ENCODE measurements around the gene DHRS7B. TPM values are rescaled to one million over a fixed set of nuclear protein-coding genes. Genes with fewer than 3 reads are reported as not detected.

The DHRS7B gene
- total RNA-seq, 1 donor from 2014 or later: 28.2 TPM

- no peaks in the 10 kb centered on the region for H3K36me3 ChIP-seq (ENCODE audit: control insufficient read depth, insufficient read depth, low read length)
- DNase-seq (ENCODE audit: low read depth): no peak
- no peak for TF ChIP-seq CTCF (IDR thresholded peaks at IDR 0.05; ENCODE audit: insufficient read depth, low read length, poor library complexity, severe bottlenecking)
Measured at GRCh38 chr17:21231533-21231932, 104.8 kb downstream of the DHRS7B start.

DNA sequence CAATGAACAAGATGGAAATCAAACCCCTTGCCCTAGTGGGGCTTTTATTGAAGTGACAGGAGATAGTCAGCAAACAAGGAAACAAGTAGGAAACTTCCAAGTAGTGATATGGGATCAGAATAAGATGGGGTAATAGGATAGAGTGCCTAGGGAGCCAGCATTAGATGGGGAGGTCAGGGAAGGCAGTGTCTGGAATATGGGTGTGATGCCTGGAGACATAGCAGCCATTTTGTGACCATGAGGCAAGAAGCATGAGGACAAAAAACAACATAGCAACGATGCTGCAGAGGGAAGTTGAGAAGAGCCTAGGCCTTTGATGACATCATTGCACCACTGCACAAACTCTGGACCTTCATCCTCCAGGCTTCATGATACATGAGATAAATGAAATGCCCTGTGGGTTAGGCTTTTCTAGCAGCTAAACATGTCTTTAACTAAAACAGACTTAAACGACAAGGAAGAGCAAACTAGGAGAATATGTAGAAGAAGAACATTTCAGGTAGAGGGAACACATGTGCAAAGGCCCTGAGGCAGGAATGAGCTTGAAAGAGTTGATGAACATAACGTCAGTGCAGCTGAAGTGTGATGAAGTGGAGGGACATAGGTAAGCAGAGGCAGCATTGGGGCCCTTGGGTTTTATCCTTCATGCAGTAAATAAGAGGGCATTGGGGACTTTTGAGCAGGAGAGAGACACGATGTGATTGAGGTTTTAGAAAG, 105.4 kb downstream of the DHRS7B start:
- Histone ChIP-seq H3K36me3 (ENCODE audit: control insufficient read depth, insufficient read depth, low read length) (no peaks in the 10 kb centered on the region), H3K4me3 (ENCODE audit: low read depth, low read length) (no peak overlapping the region), H3K27me3 (ENCODE audit: control insufficient read depth, insufficient read depth, low read length) (no peaks in the 10 kb centered on the region)
- no peak for TF ChIP-seq CTCF (IDR thresholded peaks at IDR 0.05; ENCODE audit: insufficient read depth, low read length, poor library complexity, severe bottlenecking)
- DNase-seq (ENCODE audit: low read depth): no peak

More at GRCh38 chr17:21231533-21231932, 104.8 kb downstream of the DHRS7B start:
- Histone ChIP-seq H3K4me3 (ENCODE audit: low read depth, low read length) (no peak overlapping the region), H3K27me3 (ENCODE audit: control insufficient read depth, insufficient read depth, low read length) (no peaks in the 10 kb centered on the region)

DNA sequence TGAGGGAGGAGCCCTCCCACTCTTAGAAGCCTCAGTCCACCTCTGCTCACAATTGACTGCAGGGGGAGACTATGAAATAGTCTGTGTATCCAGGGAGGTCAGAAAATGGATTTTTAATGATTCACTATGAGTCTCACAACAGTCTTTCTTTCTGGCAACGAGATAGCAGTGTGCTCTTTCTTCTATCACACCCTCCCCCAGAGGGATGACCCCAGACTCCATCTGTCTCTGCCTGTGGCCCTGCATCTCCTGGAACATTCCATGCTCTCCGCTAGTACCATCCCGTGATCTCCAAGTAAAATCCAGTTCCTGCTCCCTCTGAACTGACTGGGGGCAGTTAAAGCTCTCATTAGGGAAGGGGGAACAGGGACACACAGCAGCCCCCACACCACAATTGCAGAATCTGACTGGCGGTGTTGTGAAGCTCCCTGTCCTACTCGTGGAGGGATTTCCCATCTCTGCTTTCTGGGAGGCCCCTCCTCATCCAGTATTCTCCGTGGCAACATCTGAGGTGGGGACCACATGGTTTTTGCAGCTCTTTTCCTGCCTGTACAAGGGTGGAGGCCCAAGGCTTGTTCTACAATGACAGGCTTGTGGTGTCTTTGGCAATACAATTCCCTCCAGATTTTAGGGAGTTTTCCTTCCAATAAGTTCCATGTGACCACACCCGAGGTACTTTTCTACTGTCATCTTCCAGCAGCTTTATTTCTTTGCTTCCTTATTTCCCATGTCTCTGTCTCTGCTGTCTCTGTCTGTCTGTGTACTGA, 107.0 kb downstream of the DHRS7B start:
- H3K4me3 ChIP-seq (ENCODE audit: low read depth, low read length): no peak overlapping the region
- H3K27me3 ChIP-seq (ENCODE audit: control insufficient read depth, insufficient read depth, low read length): no peaks in the 10 kb centered on the region
- TF ChIP-seq CTCF (IDR thresholded peaks at IDR 0.05; ENCODE audit: insufficient read depth, low read length, poor library complexity, severe bottlenecking): no peak
- no peak for DNase-seq (ENCODE audit: low read depth)
- H3K36me3 ChIP-seq (ENCODE audit: control insufficient read depth, insufficient read depth, low read length): no peaks in the 10 kb centered on the region

GRCh38 chr17:21235921-21236320, 109.2 kb downstream of the DHRS7B start:
- no peak for DNase-seq (ENCODE audit: low read depth)
- Histone ChIP-seq H3K36me3 (ENCODE audit: control insufficient read depth, insufficient read depth, low read length) (no peaks in the 10 kb centered on the region), H3K27me3 (ENCODE audit: control insufficient read depth, insufficient read depth, low read length) (no peaks in the 10 kb centered on the region), H3K4me3 (ENCODE audit: low read depth, low read length) (no peak overlapping the region)
- TF ChIP-seq CTCF (IDR thresholded peaks at IDR 0.05; ENCODE audit: insufficient read depth, low read length, poor library complexity, severe bottlenecking): no peak

- Histone ChIP-seq H3K27me3 (ENCODE audit: control insufficient read depth, insufficient read depth, low read length) (no peaks in the 10 kb centered on the region), H3K4me3 (ENCODE audit: low read depth, low read length) (no peak overlapping the region), H3K36me3 (ENCODE audit: control insufficient read depth, insufficient read depth, low read length) (no peaks in the 10 kb centered on the region)
- peak; percentile 52 for TF ChIP-seq CTCF (IDR thresholded peaks at IDR 0.05; ENCODE audit: insufficient read depth, low read length, poor library complexity, severe bottlenecking)
- DNase-seq (ENCODE audit: low read depth): no peak
Measured at GRCh38 chr17:21239680-21240368, 113.1 kb downstream of the DHRS7B start.

All from kidney epithelial cell (primary cell).